Dermis blood vessel endothelial cell (primary cell): ENCODE data around the gene DPP9. TPM values are rescaled to one million over a fixed set of nuclear protein-coding genes. Genes with fewer than 3 reads are reported as not detected.
"Not testable (repeated sequence)": the region's sequence is repeated elsewhere in the genome, so short reads cannot be mapped to it uniquely, and the experiment has no call there.

Experiments used
- DNase-seq: peaks from one replicate; pipeline ENCODE4 v3.0.0; 2010
- total RNA-seq: library from RNA; depleted of rRNA; stranded (reverse); fragments of >200 nt; gene quantifications from 2 replicates; pipeline ENCODE4 v1.2.3, GENCODE V29; 2014

The DPP9 gene
- total RNA-seq, 1 donor from 2014 or later, result 42.9 TPM

GRCh38 chr19:4738734-4739133 lies 15.1 kb upstream of the DPP9 start:
- no peak for DNase-seq

DNA sequence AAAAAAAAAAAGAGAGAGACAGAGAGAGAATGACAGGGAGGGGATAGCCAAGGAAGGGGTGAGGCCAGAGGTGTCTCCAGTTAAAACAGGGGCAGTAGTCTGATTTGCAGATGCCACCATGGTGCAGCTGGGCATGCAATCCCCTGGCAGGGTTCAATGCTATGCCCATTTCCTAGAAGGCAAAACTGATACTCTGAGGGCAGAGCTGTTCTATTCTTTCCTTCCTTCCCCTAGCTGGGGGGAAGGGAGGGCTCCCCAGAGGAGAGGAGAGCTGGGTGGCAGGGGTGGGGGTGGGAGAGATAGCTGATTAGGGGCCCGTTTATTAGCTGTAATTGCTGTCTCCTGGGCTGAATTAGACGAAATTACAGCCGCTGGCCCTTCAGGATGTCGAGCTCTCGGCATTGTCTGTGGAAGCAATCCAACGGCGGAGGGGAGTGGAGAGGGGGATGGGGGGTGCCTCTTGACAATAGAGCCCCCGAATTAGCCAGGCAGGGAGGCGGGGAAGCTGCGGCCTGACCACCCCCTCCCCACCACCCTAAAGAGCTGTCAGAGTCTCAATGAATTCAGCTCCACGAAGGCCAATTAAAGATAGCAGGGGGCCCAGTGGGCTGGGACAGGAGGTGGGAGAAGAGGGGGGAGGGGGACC lies 14.4 kb upstream of the DPP9 start:
- DNase-seq, result no peak

DNA sequence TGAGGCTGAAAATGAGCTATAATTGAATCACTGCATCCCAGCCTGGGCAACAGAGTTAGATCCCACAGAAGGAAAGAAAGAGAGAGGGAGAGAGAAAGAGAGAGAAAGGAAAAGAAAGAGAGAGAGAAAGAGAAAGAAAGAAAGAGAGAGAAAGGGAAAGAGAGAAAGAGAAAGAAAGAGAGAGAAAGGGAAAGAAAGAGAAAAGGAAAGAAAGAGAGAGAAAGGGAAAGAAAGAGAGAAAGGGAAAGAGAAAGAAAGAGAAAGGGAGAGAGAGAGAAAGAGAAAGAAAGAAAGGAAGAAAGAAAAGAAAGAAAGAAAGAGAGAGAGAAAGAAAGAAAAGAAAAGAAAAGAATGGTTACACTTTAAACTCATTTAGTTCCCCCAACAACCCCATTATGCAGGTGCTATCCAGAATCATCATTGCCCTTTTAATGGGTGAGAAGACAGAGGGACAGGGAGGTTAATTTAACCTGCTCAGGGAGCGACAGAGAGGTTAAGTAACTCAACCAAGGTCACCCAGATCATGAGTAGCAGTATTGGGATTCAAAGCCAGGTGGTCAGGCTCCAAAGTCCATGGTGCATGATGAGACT lies 10.2 kb upstream of the DPP9 start:
- DNase-seq, result no peak

GRCh38 chr19:4732680-4733114 lies 9.1 kb upstream of the DPP9 start:
- peak; percentile 75 for DNase-seq

DNA sequence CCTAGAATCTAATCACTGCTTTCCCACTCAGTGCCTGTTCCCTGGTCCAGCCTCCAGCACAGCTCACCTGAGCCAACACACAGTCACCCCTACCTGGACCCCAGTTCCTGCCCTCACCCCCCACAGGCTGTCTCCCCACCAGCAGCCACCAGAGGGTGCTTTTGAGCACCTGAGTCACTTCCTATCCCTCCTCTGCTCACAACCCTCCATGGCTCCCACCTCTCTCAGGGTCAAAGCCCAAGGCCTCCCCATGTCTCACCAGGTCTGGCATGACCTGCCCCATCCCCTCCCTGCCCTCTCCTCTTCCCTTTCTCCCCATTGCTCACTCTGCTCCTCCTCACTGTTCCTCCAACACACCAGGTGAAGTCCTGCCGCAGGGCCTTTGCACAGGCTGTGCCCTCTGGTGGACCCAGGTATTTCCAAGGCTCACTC lies 7.1 kb upstream of the DPP9 start:
- peak; percentile 52 for DNase-seq

DNA sequence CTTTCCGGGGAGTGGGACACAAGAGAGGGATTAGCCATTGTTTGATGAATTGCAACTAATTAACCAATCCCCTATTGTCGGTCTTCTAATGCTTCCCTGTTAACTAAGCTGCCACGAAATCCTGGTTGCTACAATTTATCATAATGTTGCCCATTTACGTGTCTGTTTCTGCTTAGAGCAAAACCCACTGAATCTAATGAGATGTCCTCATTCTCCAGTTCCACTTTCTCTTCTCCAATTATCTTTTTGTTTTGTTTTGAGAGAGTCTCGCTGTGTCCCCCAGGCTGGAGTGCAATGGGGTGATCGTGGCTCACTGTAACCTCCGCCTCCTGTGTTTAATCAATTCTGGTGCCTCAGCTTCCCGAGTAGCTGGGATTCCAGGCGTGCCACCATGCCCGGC lies 5.2 kb upstream of the DPP9 start:
- DNase-seq, result no peak

GRCh38 chr19:4722671-4723594 lies 709 bp downstream of the DPP9 start:
- peak; percentile 28 for DNase-seq

- no peak for DNase-seq
Observed at GRCh38 chr19:4721196-4721595, 2.4 kb downstream of the DPP9 start.

GRCh38 chr19:4720037-4720700 lies 3.5 kb downstream of the DPP9 start:
- no peak for DNase-seq

DNA sequence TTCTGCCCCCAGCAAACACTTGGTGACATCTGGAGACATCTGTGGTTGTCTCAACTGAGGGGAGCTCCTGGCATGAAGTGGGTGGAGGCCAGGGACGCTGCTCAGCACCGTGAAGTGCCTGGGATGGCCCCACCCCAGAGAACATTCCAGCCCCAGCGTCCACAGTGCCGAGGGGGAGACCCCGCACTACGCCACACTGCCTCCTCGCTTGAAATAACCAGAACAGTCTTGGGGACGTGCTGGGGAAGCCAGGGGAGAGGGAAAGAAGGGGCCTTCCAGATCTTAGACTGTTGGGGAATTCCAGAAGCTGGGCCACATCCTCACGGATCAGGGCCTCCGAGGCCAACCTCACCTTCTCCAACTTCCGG lies 4.2 kb downstream of the DPP9 start:
- no peak for DNase-seq

GRCh38 chr19:4717966-4718701 lies 5.5 kb downstream of the DPP9 start:
- no peak for DNase-seq

GRCh38 chr19:4717191-4717965 lies 6.3 kb downstream of the DPP9 start:
- peak; percentile 43 for DNase-seq

DNA sequence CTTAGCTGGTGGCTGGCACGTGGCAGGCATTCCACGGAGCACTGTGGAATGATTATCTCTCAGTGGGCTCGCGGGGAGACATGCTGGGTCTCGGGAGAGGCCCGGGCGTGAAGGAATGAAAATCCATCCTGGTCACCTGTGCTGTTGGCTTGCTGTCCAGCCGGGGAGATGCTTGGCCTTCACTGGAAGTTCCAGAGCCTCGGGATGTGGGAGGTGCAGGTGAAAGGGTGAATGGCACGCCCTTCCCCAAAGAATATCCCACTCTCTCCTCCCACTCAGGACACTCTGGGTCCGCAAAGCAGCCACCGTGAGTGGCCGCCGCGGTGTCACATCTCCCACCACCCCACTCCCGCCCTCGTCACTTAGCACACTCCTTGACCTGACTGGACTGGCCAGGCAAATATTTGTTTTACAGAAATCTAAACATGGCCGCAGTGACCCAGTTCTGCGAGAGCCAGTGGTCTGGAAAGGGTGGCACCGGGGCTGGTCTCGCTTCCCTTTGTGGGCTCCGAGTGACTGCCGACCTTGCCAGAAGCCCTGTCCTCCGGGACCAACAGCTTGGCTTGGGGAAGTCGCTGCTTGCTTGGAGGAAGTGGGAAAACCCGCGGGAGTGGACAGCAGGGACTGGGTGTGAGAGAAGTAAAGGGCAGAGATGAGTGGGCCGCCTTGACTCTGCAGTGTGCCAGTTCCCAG lies 8.0 kb downstream of the DPP9 start:
- DNase-seq, result no peak

- not testable (repeated sequence) for DNase-seq
Observed at GRCh38 chr19:4715178-4715528, 8.5 kb downstream of the DPP9 start.

DNA sequence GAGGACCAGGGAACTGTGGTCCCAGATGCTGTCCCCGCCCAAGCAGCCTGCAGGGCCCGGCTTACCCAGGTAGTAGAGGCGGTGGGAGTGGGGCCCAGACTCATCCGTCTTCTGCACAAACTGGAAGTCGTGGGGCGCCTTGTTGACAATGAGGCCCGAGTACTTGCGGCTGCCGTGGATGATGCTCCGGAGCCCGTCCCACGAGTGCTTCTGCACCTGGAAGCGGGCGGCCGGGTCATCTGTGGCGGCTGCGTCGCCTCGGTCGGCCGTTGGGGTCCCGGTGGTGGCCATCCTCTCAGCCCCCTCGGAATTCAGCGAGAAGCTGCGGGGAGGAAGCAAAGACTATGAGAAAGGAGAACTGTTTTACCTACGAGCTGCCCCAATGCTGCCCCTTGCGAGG lies 9.6 kb downstream of the DPP9 start:
- DNase-seq, result no peak

DNA sequence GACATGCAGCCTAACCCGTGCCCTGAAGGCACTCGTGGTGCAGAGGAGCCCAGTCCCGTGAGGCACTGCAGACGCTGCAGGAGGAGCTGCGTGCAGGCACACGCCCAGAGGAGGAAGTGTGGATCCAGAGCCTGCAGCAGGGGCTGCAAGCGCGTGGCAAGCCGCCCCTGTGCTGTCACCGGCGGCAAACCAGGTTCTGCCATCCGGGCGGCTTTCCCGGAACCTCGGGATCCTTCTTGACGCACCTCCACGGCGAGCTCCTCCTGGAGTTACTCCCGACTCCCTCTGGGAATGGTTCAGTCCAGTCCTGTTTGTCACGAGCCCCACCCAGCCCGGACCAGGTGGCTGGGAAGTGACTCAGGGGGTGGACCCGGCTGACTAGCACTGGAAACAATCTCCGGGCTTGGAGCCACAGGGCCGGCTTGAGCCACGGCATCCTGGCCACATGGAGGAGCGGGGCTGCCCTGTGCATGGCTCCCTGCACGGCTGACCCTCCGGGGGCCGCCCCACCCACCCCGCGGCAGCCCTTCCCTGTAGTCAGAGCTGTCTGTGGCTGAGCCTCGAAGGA lies 10.2 kb downstream of the DPP9 start:
- DNase-seq, result peak; percentile 98

DNA sequence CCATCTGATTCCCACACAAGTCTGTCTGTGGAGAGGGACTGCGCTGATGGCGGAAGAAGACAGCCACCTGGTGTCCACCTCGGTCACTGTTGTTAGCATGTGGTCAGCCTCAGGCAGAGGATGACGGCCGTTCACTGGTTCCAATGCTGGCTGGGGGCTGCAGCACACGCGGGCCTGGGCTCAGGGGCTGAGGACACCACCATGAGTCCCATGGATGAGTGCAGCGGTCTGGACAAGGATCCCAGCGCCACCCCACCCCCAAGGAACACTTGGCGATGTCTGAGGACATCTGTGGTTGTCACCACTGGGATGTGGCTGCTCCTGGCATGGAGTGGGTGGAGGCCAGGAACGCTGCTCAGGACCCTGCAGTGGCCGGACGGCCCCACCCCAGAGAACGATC lies 10.9 kb downstream of the DPP9 start:
- DNase-seq, result no peak

DNA sequence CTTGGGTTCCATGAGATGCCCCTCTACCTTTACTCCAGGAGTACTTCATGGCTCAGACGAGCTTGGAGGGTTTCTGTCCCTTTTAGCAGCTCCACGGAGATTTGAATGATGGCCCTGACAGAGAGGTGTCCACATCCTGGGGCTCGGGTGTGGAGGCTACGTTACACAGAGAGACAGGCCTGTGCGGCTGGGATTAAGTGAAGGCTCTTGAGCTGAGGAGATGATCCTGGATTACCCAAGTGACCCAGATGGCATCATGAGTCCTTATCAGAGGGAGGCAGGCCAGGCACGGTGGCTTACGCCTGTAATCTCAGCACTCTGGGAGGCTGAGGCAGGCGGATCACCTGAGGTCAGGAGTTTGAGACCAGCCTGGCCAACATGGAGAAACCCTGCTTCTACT lies 12.4 kb downstream of the DPP9 start:
- DNase-seq, result no peak

DNA sequence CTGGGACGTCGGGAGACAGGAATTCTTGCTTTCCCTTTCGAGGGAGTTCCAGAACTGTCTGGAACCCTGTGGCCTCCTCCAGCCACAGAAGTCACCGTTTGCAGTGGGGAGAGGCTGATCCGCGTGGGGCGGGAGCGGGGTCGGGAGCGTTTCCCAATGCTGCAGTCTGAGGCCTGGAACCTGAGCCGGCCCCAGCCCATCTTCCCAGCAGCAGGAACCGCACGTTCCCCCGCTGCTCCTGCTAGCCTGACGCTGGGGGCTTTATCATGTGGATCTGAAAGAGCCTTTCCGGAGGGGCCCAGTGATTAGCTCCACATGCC lies 13.4 kb downstream of the DPP9 start:
- no peak for DNase-seq

- DNase-seq, result no peak
Observed at GRCh38 chr19:4709440-4710280, 14.0 kb downstream of the DPP9 start.
